Upper lobe of left lung (tissue), 6 donors: ENCODE measurements around the gene PXMP4. TPM values are rescaled to one million over a fixed set of nuclear protein-coding genes. Genes with fewer than 3 reads are reported as not detected.

Experiments
- ATAC-seq, 2 donors: fragments of 200-7000 bp; cut with Tn5 transposase; one replicate each; pipeline ENCODE4 v1.9.1; 2022; ENCODE audit warnings: mild to moderate bottlenecking in 2 of 2, moderate library complexity in 2 of 2; ENCODE audit not compliant: low FRiP score in 2 of 2
- DNase-seq, 2 donors: peaks; one replicate each; pipeline ENCODE4 v3.0.0-alpha.2; 2019 to 2020
- H3K27ac ChIP-seq, 4 donors: fragments of 200-600 bp; sonication (generic); one replicate each; pipeline ENCODE4 v1.5.1; 2016 to 2019
- H3K27me3 ChIP-seq, 4 donors: fragments of 200-600 bp; sonication (generic); one replicate each; pipeline ENCODE4 v1.5.1; 2017 to 2019
- H3K36me3 ChIP-seq, 4 donors: fragments of 200-600 bp; sonication (generic); one replicate each; pipeline ENCODE4 v1.5.1; 2016 to 2019
- H3K4me1 ChIP-seq, 4 donors: fragments of 200-600 bp; sonication (generic); one replicate each; pipeline ENCODE4 v1.5.1; 2018 to 2019
- H3K4me3 ChIP-seq, 4 donors: fragments of 200-600 bp; sonication (generic); one replicate each; pipeline ENCODE4 v1.5.1; 2017 to 2019; ENCODE audit warnings: mild to moderate bottlenecking in 2 of 4, moderate library complexity in 1 of 4
- H3K9me3 ChIP-seq, 4 donors: fragments of 200-600 bp; sonication (generic); one replicate each; pipeline ENCODE4 v1.5.1; 2018 to 2019
- CTCF ChIP-seq, 6 experiments: fragments of 450-650 bp in 4 of 6; fragments of 200-600 bp in 2 of 6; sonication (generic) in 2 of 6; IDR thresholded peaks; one replicate each; pipeline ENCODE4 v1.5.1; 2016 to 2019; ENCODE audit warnings: antibody characterized with exemption in 6 of 6
- EP300 ChIP-seq, 4 donors: sonication (generic); formaldehyde crosslinking; IDR thresholded peaks; one replicate each; pipeline ENCODE4 v1.5.1; 2017; ENCODE audit warnings: antibody characterized with exemption in 4 of 4, control low read depth in 2 of 4
- POLR2A ChIP-seq, 4 donors: fragments of 450-650 bp; IDR thresholded peaks; one replicate each; pipeline ENCODE4 v1.5.1; 2016 to 2017; ENCODE audit warnings: antibody characterized with exemption in 4 of 4, mild to moderate bottlenecking in 2 of 4
- POLR2AphosphoS5 ChIP-seq, 2 donors: sonication (generic); formaldehyde crosslinking; IDR thresholded peaks; one replicate each; pipeline ENCODE4 v1.5.1; 2017; ENCODE audit warnings: antibody characterized with exemption in 2 of 2
- WGBS, 2 donors: methylation state at CpG; one replicate each; pipeline ENCODE4 v1.1.5; 2017 to 2018; 5-methylcytosine and 5-hydroxymethylcytosine counted together
- total RNA-seq, 6 donors: library from RNA; depleted of rRNA in 4 of 6; stranded (reverse); fragments of >200 nt in 4 of 6; gene quantifications; one replicate each; pipeline versions ENCODE4 v1.1.0 to v1.2.1, GENCODE V29; 2016 to 2021
- donor health status: DM: no; HTN: no; CAD: no; lungs with moderate emphysema.
- donor health status: DM: no; HTN: yes; CAD: no; lungs with severe emphysema.

The PXMP4 gene
- total RNA-seq, 6 donors from 2014 or later: 18.4 to 80.2 (median 29.8) TPM

- no peaks in the 10 kb centered on the region for H3K9me3 ChIP-seq
- peak within 1 kb of the TSS; percentile 7 to 73 (median 55) for H3K4me3 ChIP-seq
- peaks cover 27 to 53% (median 39%) of the 10 kb centered on the region in 4 donors for H3K4me1 ChIP-seq
- H3K27me3 ChIP-seq: no peaks in the 10 kb centered on the region
- 4 to 8% methylated on average over 21 to 45 of the region's 101 CpGs for WGBS, 2 donors
- peak; percentile 96 to 100 for DNase-seq
- peak in 5 of 6 experiments; percentile 48 to 74 (median 58) for TF ChIP-seq CTCF (IDR thresholded peaks at IDR 0.05)
- peak in 1 of 4 donors; percentile 36 for TF ChIP-seq POLR2A (IDR thresholded peaks at IDR 0.05)
- peak in 1 of 2 donors; percentile 62 for TF ChIP-seq POLR2AphosphoS5 (IDR thresholded peaks at IDR 0.05)
- TF ChIP-seq EP300 (IDR thresholded peaks at IDR 0.05): no peak
- peak; percentile 97 to 99 for ATAC-seq
- no peaks in the 10 kb centered on the region for H3K36me3 ChIP-seq
- peak within 1 kb of the TSS; percentile 8 to 57 (median 32) for H3K27ac ChIP-seq
Measured at GRCh38 chr20:33686100-33686983, 33.8 kb downstream of the PXMP4 start, which contains the start of gene E2F1. TSS of gene E2F1 (minus strand) at chr20:33686385. CDS start at chr20:33686264, 121 bp downstream.

GRCh38 chr20:33685328-33686099, 34.6 kb downstream of the PXMP4 start:
- no peak for ATAC-seq
- peak overlapping the region; percentile 7 to 73 (median 55) for H3K4me3 ChIP-seq
- H3K27me3 ChIP-seq: no peaks in the 10 kb centered on the region
- no peak for DNase-seq
- peak overlapping the region in 2 of 4 donors; percentile 23 to 50 for H3K27ac ChIP-seq
- no peak for TF ChIP-seq POLR2AphosphoS5 (IDR thresholded peaks at IDR 0.05)
- no peak for TF ChIP-seq CTCF (IDR thresholded peaks at IDR 0.05)
- no peak for TF ChIP-seq POLR2A (IDR thresholded peaks at IDR 0.05)
- TF ChIP-seq EP300 (IDR thresholded peaks at IDR 0.05): no peak
- H3K9me3 ChIP-seq: no peaks in the 10 kb centered on the region
- 1 to 4% methylated on average over 14 to 33 of the region's 53 CpGs for WGBS, 2 donors
- no peaks in the 10 kb centered on the region for H3K36me3 ChIP-seq
- H3K4me1 ChIP-seq: peaks cover 27 to 53% (median 39%) of the 10 kb centered on the region in 4 donors

- no peak for ATAC-seq
- 38 to 45% methylated on average over 8 to 10 of the region's 10 CpGs for WGBS, 2 donors
- H3K27ac ChIP-seq: peak overlapping the region in 2 of 4 donors; percentile 23 to 45
- DNase-seq: no peak
- H3K36me3 ChIP-seq: no peaks in the 10 kb centered on the region
- no peaks in the 10 kb centered on the region for H3K9me3 ChIP-seq
- no peak for TF ChIP-seq EP300 (IDR thresholded peaks at IDR 0.05)
- no peak for TF ChIP-seq CTCF (IDR thresholded peaks at IDR 0.05)
- no peak for TF ChIP-seq POLR2A (IDR thresholded peaks at IDR 0.05)
- TF ChIP-seq POLR2AphosphoS5 (IDR thresholded peaks at IDR 0.05): no peak
- no peaks in the 10 kb centered on the region for H3K27me3 ChIP-seq
- H3K4me3 ChIP-seq: peak overlapping the region in 2 of 4 donors; percentile 53 to 73
- H3K4me1 ChIP-seq: peaks cover 27 to 53% (median 39%) of the 10 kb centered on the region in 4 donors
Measured at GRCh38 chr20:33684533-33685327, 35.4 kb downstream of the PXMP4 start.

GRCh38 chr20:33681728-33682353, 38.3 kb downstream of the PXMP4 start:
- ATAC-seq: no peak
- H3K9me3 ChIP-seq: no peaks in the 10 kb centered on the region
- H3K27me3 ChIP-seq: no peaks in the 10 kb centered on the region
- H3K4me1 ChIP-seq: peaks cover 24 to 43% (median 31%) of the 10 kb centered on the region in 4 donors
- no peak overlapping the region for H3K4me3 ChIP-seq
- 82 to 83% methylated on average over 9 of the region's 9 CpGs for WGBS, 2 donors
- TF ChIP-seq POLR2A (IDR thresholded peaks at IDR 0.05) (no peak), EP300 (IDR thresholded peaks at IDR 0.05) (no peak), POLR2AphosphoS5 (IDR thresholded peaks at IDR 0.05) (no peak), CTCF (IDR thresholded peaks at IDR 0.05) (no peak)
- peak overlapping the region in 2 of 4 donors; percentile 14 to 58 for H3K27ac ChIP-seq
- DNase-seq: no peak
- no peaks in the 10 kb centered on the region for H3K36me3 ChIP-seq
